PFSK-1 (cell line): ENCODE results near the gene APLP2.

ENCODE experiments used
- FOXP2 ChIP-seq: optimal IDR thresholded peaks from 2 replicates; pipeline ENCODE3; 2011; ENCODE audit warnings: borderline replicate concordance, control low read depth, inconsistent platforms; ENCODE audit not compliant: insufficient read depth; ENCODE audit errors: extremely low read length, extremely low read depth
- POLR2AphosphoS5 ChIP-seq: IDR thresholded peaks from 2 replicates; pipeline ENCODE4 v1.6.1; 2012; ENCODE audit warnings: low read depth, mild to moderate bottlenecking, control low read depth, low read length, moderate library complexity
- SIN3A ChIP-seq: IDR thresholded peaks from 2 replicates; pipeline ENCODE4 v1.6.1; 2012; ENCODE audit warnings: mild to moderate bottlenecking, low read length, moderate library complexity, borderline replicate concordance; ENCODE audit not compliant: insufficient read depth
- TAF1 ChIP-seq: IDR thresholded peaks from 2 replicates; pipeline ENCODE4 v1.6.1; 2012; ENCODE audit warnings: low read length, control low read depth, borderline replicate concordance; ENCODE audit not compliant: insufficient read depth

DNA sequence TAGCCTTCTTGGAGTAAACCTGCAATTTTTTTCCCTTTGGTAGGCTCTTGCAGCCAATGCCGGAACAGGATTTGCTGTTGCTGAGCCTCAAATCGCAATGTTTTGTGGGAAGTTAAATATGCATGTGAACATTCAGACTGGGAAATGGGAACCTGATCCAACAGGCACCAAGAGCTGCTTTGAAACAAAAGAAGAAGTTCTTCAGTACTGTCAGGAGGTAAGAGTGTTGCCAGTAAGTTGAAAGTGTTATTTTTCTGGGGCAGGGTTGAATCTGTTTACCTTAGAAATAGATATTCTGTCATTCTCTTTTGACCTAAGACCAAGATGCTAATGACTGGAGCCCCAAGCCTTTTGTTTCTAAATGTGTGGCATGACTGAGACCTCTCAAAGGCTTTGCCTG, 39.7 kb downstream of the APLP2 start:
- TF ChIP-seq POLR2AphosphoS5 (no peak), SIN3A (no peak), TAF1 (no peak), FOXP2 (no peak)
